LNCAP (cell line): ENCODE results near the gene PCDHGA5.

Source experiments
- CTCF ChIP-seq: fragments of 450-650 bp; IDR thresholded peaks from 2 replicates; pipeline ENCODE4 v1.5.1; 2017; ENCODE audit warnings: mild to moderate bottlenecking

PCDHGA5 gene

GRCh38 chr5:141402553-141403243, 38.7 kb downstream of the PCDHGA5 start, which contains the start of gene PCDHGA9:
Gene PCDHGA9 (plus strand): TSS chr5:141402778. CDS start chr5:141402953, 175 bp downstream.
- peak; percentile 49 for TF ChIP-seq CTCF

GRCh38 chr5:141403387-141403786, 39.4 kb downstream of the PCDHGA5 start:
- no peak for TF ChIP-seq CTCF

- TF ChIP-seq CTCF = peak; percentile 32; the same call in 1 of the 2 replicates
These were observed 44.0 kb downstream of the PCDHGA5 start, which contains the start of gene PCDHGB6 for GRCh38 chr5:141407790-141408505. Gene PCDHGB6 (plus strand): TSS chr5:141408021. CDS start chr5:141408203, 182 bp downstream.

- no peak for TF ChIP-seq CTCF
These were observed 45.8 kb downstream of the PCDHGA5 start for GRCh38 chr5:141409598-141410306.

- TF ChIP-seq CTCF = no peak
These were observed 47.6 kb downstream of the PCDHGA5 start for GRCh38 chr5:141411575-141411974.

GRCh38 chr5:141412854-141413539, 49.0 kb downstream of the PCDHGA5 start, which contains the start of gene PCDHGA10:
Gene PCDHGA10 (plus strand): TSS chr5:141412987. CDS start chr5:141413176, 189 bp downstream.
- TF ChIP-seq CTCF = peak; percentile 77

- TF ChIP-seq CTCF = no peak
These were observed 49.6 kb downstream of the PCDHGA5 start for GRCh38 chr5:141413540-141414069.
